ENCODE data around the gene NFIC.

DNA sequence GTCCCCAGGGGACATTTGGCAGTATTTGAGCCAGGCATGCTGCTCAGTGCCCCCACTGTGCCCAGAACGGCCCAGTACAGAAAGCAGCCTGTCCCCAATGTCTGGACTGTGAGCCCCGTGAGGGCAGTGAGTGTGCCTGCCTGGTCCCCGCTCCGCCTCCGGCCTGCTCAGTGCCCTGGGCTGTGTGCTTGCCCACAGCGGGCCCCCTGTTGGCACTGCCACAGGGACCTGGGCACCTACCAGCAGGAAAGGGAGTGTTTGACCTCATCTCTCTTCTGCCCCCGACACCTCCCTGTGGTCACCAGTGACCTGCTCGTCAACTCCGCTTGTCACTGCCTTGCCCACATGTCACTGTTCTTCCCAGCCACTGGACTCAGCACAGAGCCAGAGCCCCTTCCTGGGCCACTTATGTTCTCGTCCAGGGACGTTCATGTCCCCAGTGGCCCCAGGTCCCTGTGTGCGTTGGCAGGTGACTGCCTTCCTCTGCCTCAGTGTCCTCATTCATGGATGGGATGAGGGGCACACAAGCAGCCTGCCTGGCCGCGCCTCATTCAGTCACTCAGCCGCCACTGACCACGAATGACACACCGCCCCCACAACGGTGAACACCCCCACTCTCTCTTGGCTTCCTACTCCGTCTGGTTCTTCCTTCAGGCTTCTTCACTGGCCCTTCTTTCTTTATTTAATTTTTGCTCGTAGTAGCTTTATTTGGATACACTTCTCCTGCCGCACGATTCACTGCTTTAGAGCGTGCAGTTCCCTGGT is 142.6 kb downstream of the NFIC start:
- TF ChIP-seq EP300 (IDR thresholded peaks at IDR 0.05; ENCODE audit: borderline replicate concordance): no peak
- TF ChIP-seq RAD21 (IDR thresholded peaks at IDR 0.05; ENCODE audit: low read depth): no peak
- no peak for TF ChIP-seq YY1 (IDR thresholded peaks at IDR 0.05; ENCODE audit: low read depth)
- no peak for TF ChIP-seq CEBPB (IDR thresholded peaks at IDR 0.05)
- TF ChIP-seq NFIC (IDR thresholded peaks at IDR 0.05): no peak
- no peak for TF ChIP-seq TEAD4 (IDR thresholded peaks at IDR 0.05)
- TF ChIP-seq REST (IDR thresholded peaks at IDR 0.05; ENCODE audit: low read depth): no peak

All from Ishikawa (cell line).